B cell (primary cell): ENCODE measurements around the gene SRD5A1. TPM values are rescaled to one million over a fixed set of nuclear protein-coding genes. Genes with fewer than 3 reads are reported as not detected.

ENCODE experiments used
- ATAC-seq: fragments of 200-7000 bp; cut with Tn5 transposase; one replicate; pipeline ENCODE4 v1.10.0; 2021; ENCODE audit warnings: low read depth, mild to moderate bottlenecking, moderate number of reproducible peaks, moderate library complexity
- CTCF ChIA-PET: fragments of 350-600 bp; sonication (Branson Sonifier 250); formaldehyde crosslinking; loops from one replicate; lab custom pipeline; 2021; ENCODE audit warnings: antibody characterized with exemption, inconsistent platforms; lab: Charles Lee
- POLR2A ChIA-PET: fragments of 350-600 bp; sonication (Branson Sonifier 250); formaldehyde crosslinking; loops from one replicate; lab custom pipeline; 2021; ENCODE audit warnings: antibody characterized with exemption; lab: Charles Lee
- DNase-seq: peaks from one replicate; pipeline ENCODE4 v3.0.0; 2013
- H2AFZ ChIP-seq: 2 replicates; pipeline ENCODE4 v1.6.1; 2012; ENCODE audit warnings: mild to moderate bottlenecking, low read depth, low read length; ENCODE audit not compliant: insufficient read depth, poor library complexity, severe bottlenecking
- H3K27ac ChIP-seq, 2 donors: 1 replicate in 1 of 2; 2 replicates in 1 of 2; pipeline ENCODE4 v1.5.1; 2012 to 2013; ENCODE audit warnings: low read length in 2 of 2, mild to moderate bottlenecking in 2 of 2, moderate library complexity in 1 of 2
- H3K27me3 ChIP-seq, 4 experiments: fragments of 200-600 bp in 1 of 4; sonication (generic) in 1 of 4; replicated peaks in 1 of 4; 1 replicate in 2 of 4; 2 replicates in 2 of 4; pipeline versions ENCODE4 v1.6.1 to v1.7.0; 2013 to 2016; ENCODE audit warnings: low read length in 3 of 4, mild to moderate bottlenecking in 2 of 4, mixed read lengths in 1 of 4, moderate library complexity in 1 of 4; ENCODE audit not compliant: insufficient read depth in 4 of 4, control insufficient read depth in 3 of 4; ENCODE audit errors: control extremely low read depth in 1 of 4
- H3K36me3 ChIP-seq, 2 experiments: replicated peaks in 1 of 2; 1 replicate in 1 of 2; 2 replicates in 1 of 2; pipeline versions ENCODE4 v1.6.1 to v1.7.1; 2013; ENCODE audit warnings: low read length in 1 of 2; ENCODE audit not compliant: insufficient read depth in 2 of 2, control insufficient read depth in 1 of 2; ENCODE audit errors: control extremely low read depth in 1 of 2, extremely low read depth in 1 of 2
- H3K4me1 ChIP-seq, 2 donors: fragments of 200-600 bp in 1 of 2; sonication (generic) in 1 of 2; 1 replicate in 1 of 2; 2 replicates in 1 of 2; pipeline versions ENCODE4 v1.5.1 to v1.6.1; 2013 to 2017; ENCODE audit warnings: low read length in 2 of 2; ENCODE audit not compliant: control insufficient read depth in 2 of 2, insufficient read depth in 2 of 2
- H3K4me2 ChIP-seq: replicated peaks from 2 replicates; pipeline ENCODE3; 2012; ENCODE audit warnings: mild to moderate bottlenecking, low read depth, low read length; ENCODE audit not compliant: poor library complexity, severe bottlenecking
- H3K4me3 ChIP-seq, 5 experiments: fragments of 200-600 bp in 1 of 5; sonication (generic) in 1 of 5; 1 replicate in 3 of 5; 2 replicates in 2 of 5; pipeline versions ENCODE4 v1.5.1 to v1.7.0; 2011 to 2016; ENCODE audit warnings: low read length in 4 of 5, mild to moderate bottlenecking in 4 of 5, low read depth in 2 of 5, control low read depth in 1 of 5, moderate library complexity in 1 of 5; ENCODE audit not compliant: insufficient read depth in 1 of 5; ENCODE audit errors: control extremely low read depth in 1 of 5, extremely low read depth in 1 of 5
- H3K79me2 ChIP-seq: fragments of 200-600 bp; sonication (generic); one replicate; pipeline ENCODE4 v1.6.0; 2016; ENCODE audit warnings: low read length; ENCODE audit not compliant: control insufficient read depth, insufficient read depth
- H3K9ac ChIP-seq: fragments of 200-600 bp; sonication (generic); 2 replicates; pipeline ENCODE4 v1.6.1; 2017; ENCODE audit warnings: mild to moderate bottlenecking, low read length, moderate library complexity
- H3K9me3 ChIP-seq, 3 donors: one replicate each; pipeline versions ENCODE4 v1.6.1 to v1.7.1; 2013; ENCODE audit warnings: low read length in 2 of 3; ENCODE audit not compliant: control insufficient read depth in 2 of 3, insufficient read depth in 1 of 3; ENCODE audit errors: control extremely low read depth in 1 of 3
- H4K20me1 ChIP-seq: 2 replicates; pipeline ENCODE4 v1.6.0; 2012; ENCODE audit warnings: mild to moderate bottlenecking, low read length; ENCODE audit not compliant: insufficient read depth, control insufficient read depth, poor library complexity, severe bottlenecking
- H3K27ac Mint-ChIP-seq: one replicate; pipeline ENCODE4 v1.8.0; 2021; ENCODE audit warnings: mixed read lengths
- H3K27me3 Mint-ChIP-seq: one replicate; pipeline ENCODE4 v1.8.0; 2021; ENCODE audit warnings: mixed read lengths
- H3K4me1 Mint-ChIP-seq: one replicate; pipeline ENCODE4 v1.8.0; 2021; ENCODE audit warnings: mixed read lengths
- H3K4me3 Mint-ChIP-seq: one replicate; pipeline ENCODE4 v1.8.0; 2021; ENCODE audit warnings: mixed read lengths
- H3K9me3 Mint-ChIP-seq: one replicate; pipeline ENCODE4 v1.8.0; 2022; ENCODE audit warnings: mixed read lengths; ENCODE audit not compliant: insufficient read depth
- EZH2 ChIP-seq: IDR thresholded peaks from 2 replicates; pipeline ENCODE4 v1.6.1; 2012; ENCODE audit warnings: borderline replicate concordance, low read depth, mild to moderate bottlenecking, moderate library complexity, low read length; ENCODE audit not compliant: insufficient read depth, poor library complexity, severe bottlenecking
- WGBS: methylation state at CpG from one replicate; pipeline ENCODE4 v1.1.5; 2013; ENCODE audit warnings: missing lambda C conversion rate; ENCODE audit not compliant: insufficient coverage; 5-methylcytosine and 5-hydroxymethylcytosine counted together
- intact Hi-C: fragments of 100-400 bp; cut with micrococcal nuclease; formaldehyde crosslinking; loops from one replicate; pipeline ENCODE4 v1.10.0; 2022
- polyA plus RNA-seq: library from polyadenylated mRNA; depleted of rRNA; stranded (reverse); fragments of >200 nt; gene quantifications from 2 replicates; pipeline ENCODE4 v1.2.3, GENCODE V29; 2012
- total RNA-seq, 2 donors: library from RNA; stranded (reverse); fragments of 120-200 nt in 1 of 2; gene quantifications; 1 replicate in 1 of 2; 2 replicates in 1 of 2; pipeline versions ENCODE4 v1.2.3 to v1.2.4, GENCODE V29; 2013 to 2022
- TF ChIP-seq, protein P1 (sequence below): fragments of 200-600 bp; IDR thresholded peaks from one replicate; pipeline ENCODE4 v1.8.0; 2022; ENCODE audit warnings: antibody characterized with exemption, mild to moderate bottlenecking

SRD5A1 gene
- total and polyA plus RNA-seq, 2 donors (not counting 1 experiment from before 2014, with no cell fraction given): 17.2 to 29.2 TPM

DNA sequence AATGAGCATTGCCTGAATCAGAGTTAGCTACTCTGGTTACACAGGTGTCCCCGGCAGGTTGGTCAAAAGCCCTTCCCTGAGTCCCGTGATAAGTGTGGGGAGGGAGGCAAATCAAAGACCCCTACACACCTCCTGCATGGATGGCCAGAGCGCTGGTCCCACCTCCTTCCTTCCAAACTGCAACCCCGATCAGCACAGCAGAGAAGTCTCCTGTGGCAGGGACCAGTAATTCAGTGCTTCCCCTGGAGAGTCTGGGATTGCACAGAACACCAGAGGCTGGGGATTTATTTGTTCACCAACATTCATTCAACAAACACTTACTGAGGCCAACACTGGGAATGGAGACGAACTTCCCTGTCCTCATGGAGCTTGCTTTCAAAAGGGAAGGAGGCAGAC is 46.6 kb upstream of the SRD5A1 start:
- H3K27ac ChIP-seq: no peak overlapping the region
- peaks cover 0 to 30% (median 9%) of the 10 kb centered on the region in 4 experiments for H3K27me3 ChIP-seq
- Mint-ChIP-seq H3K27ac (no peak overlapping the region), H3K4me3 (no peak overlapping the region), H3K27me3 (peaks cover 43% of the 10 kb centered on the region), H3K9me3 (no peaks in the 10 kb centered on the region), H3K4me1 (peaks cover 3% of the 10 kb centered on the region)
- H3K4me2 ChIP-seq: no peak overlapping the region
- TF ChIP-seq, protein P1, sequence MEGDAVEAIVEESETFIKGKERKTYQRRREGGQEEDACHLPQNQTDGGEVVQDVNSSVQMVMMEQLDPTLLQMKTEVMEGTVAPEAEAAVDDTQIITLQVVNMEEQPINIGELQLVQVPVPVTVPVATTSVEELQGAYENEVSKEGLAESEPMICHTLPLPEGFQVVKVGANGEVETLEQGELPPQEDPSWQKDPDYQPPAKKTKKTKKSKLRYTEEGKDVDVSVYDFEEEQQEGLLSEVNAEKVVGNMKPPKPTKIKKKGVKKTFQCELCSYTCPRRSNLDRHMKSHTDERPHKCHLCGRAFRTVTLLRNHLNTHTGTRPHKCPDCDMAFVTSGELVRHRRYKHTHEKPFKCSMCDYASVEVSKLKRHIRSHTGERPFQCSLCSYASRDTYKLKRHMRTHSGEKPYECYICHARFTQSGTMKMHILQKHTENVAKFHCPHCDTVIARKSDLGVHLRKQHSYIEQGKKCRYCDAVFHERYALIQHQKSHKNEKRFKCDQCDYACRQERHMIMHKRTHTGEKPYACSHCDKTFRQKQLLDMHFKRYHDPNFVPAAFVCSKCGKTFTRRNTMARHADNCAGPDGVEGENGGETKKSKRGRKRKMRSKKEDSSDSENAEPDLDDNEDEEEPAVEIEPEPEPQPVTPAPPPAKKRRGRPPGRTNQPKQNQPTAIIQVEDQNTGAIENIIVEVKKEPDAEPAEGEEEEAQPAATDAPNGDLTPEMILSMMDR: no peak
- TF ChIP-seq EZH2: no peak
- intact Hi-C loops: no loop called here
- ChIA-PET POLR2A (no interaction called here), CTCF (no interaction called here)
- no peaks in the 10 kb centered on the region for H4K20me1 ChIP-seq
- H3K4me3 ChIP-seq: no peak overlapping the region
- no peak overlapping the region for H3K9ac ChIP-seq
- no peaks in the 10 kb centered on the region for H3K36me3 ChIP-seq
- H3K79me2 ChIP-seq: no peaks in the 10 kb centered on the region
- H3K9me3 ChIP-seq: peaks cover 0 to 2% (median 0%) of the 10 kb centered on the region in 3 donors
- ATAC-seq (no peak), DNase-seq (no peak)
- H3K4me1 ChIP-seq: peaks cover 4 to 8% of the 10 kb centered on the region in 2 donors
- WGBS: 88% methylated on average over 2 of the region's 5 CpGs
- no peak overlapping the region for H2AFZ ChIP-seq

- intact Hi-C loops: no loop called here
- H4K20me1 ChIP-seq: no peaks in the 10 kb centered on the region
- H3K36me3 ChIP-seq: no peaks in the 10 kb centered on the region
- Mint-ChIP-seq H3K4me1 (peaks cover 3% of the 10 kb centered on the region), H3K27me3 (peaks cover 38% of the 10 kb centered on the region), H3K4me3 (no peak overlapping the region), H3K9me3 (no peaks in the 10 kb centered on the region), H3K27ac (no peak overlapping the region)
- no peak for ATAC-seq
- H3K4me3 ChIP-seq: no peak overlapping the region
- H3K27ac ChIP-seq: no peak overlapping the region
- H3K27me3 ChIP-seq: peaks cover 0 to 25% (median 9%) of the 10 kb centered on the region in 4 experiments
- H3K9ac ChIP-seq: no peak overlapping the region
- DNase-seq: no peak
- H3K9me3 ChIP-seq: peaks cover 0 to 5% (median 0%) of the 10 kb centered on the region in 3 donors
- ChIA-PET CTCF (interaction anchor here (0.9 to 1.2 kb wide), 2 partner anchors 10 to 1094 kb away, joined by 3 read pairs; no protein-coding TSS in a partner anchor), POLR2A (no interaction called here)
- H3K79me2 ChIP-seq: no peaks in the 10 kb centered on the region
- H2AFZ ChIP-seq: no peak overlapping the region
- peaks cover 4 to 8% of the 10 kb centered on the region in 2 donors for H3K4me1 ChIP-seq
- TF ChIP-seq EZH2: no peak
- TF ChIP-seq, protein P1: no peak
- WGBS: 89% methylated on average over 9 of the region's 9 CpGs
- no peak overlapping the region for H3K4me2 ChIP-seq
Observed at GRCh38 chr5:6587171-6587570, 46.1 kb upstream of the SRD5A1 start.
